Stomach (tissue), 9 donors: ENCODE data around the gene COA3. TPM values are rescaled to one million over a fixed set of nuclear protein-coding genes. Genes with fewer than 3 reads are reported as not detected.

ENCODE experiments used
- DNase-seq, 2 donors: peaks; one replicate each; pipeline versions ENCODE4 v3.0.0 to v3.0.0-alpha.2; 2013 to 2019
- H3K27ac ChIP-seq, 5 donors: fragments of 200-600 bp in 4 of 5; sonication (generic) in 4 of 5; one replicate each; pipeline ENCODE4 v1.5.1; 2013 to 2019; ENCODE audit warnings: mild to moderate bottlenecking in 1 of 5, moderate library complexity in 1 of 5
- H3K27me3 ChIP-seq, 3 donors: fragments of 200-600 bp; sonication (generic); one replicate each; pipeline ENCODE4 v1.5.1; 2017 to 2019; ENCODE audit warnings: mixed run types in 1 of 3
- H3K36me3 ChIP-seq, 4 donors: fragments of 200-600 bp; sonication (generic); 1 replicate in 3 of 4; 2 replicates in 1 of 4; pipeline ENCODE4 v1.5.1; 2016 to 2019
- H3K4me1 ChIP-seq, 4 donors: fragments of 200-600 bp; sonication (generic); one replicate each; pipeline ENCODE4 v1.5.1; 2016 to 2019
- H3K4me3 ChIP-seq, 4 donors: fragments of 200-600 bp; sonication (generic) in 3 of 4; one replicate each; pipeline ENCODE4 v1.5.1; 2016 to 2019; ENCODE audit warnings: mild to moderate bottlenecking in 1 of 4
- H3K9me3 ChIP-seq, 4 donors: fragments of 200-600 bp; sonication (generic); one replicate each; pipeline ENCODE4 v1.5.1; 2016 to 2019
- EP300 ChIP-seq: sonication (generic); formaldehyde crosslinking; IDR thresholded peaks from one replicate; pipeline ENCODE4 v1.6.1; 2017; ENCODE audit warnings: antibody characterized with exemption
- POLR2A ChIP-seq, 4 donors: fragments of 450-650 bp; IDR thresholded peaks; one replicate each; pipeline ENCODE4 v1.6.1; 2016; ENCODE audit warnings: antibody characterized with exemption in 4 of 4, control low read depth in 2 of 4, mild to moderate bottlenecking in 1 of 4, moderate library complexity in 1 of 4
- POLR2AphosphoS5 ChIP-seq, 3 donors: sonication (generic); formaldehyde crosslinking; IDR thresholded peaks; one replicate each; pipeline ENCODE4 v1.6.1; 2016; ENCODE audit warnings: antibody characterized with exemption in 3 of 3
- WGBS, 5 donors: extraction: QIAGEN DNeasy Blood & Tissue Kit in 3 of 5; methylation state at CpG; one replicate each; pipeline versions ENCODE4 v1.1.5 to v1.1.7; 2013 to 2018; 5-methylcytosine and 5-hydroxymethylcytosine counted together
- intact Hi-C: fragments of 100-400 bp; cut with DNase I; formaldehyde crosslinking; loops from one replicate; pipeline ENCODE4 v1.15.1; 2023; ENCODE audit warnings: low total_unique reads
- polyA plus RNA-seq, 3 donors: library from polyadenylated mRNA; stranded (reverse); fragments of 200-250 nt; gene quantifications; one replicate each; pipeline ENCODE4 v1.2.3, GENCODE V29; 2013
- total RNA-seq, 5 donors: library from RNA; depleted of rRNA; stranded (reverse); fragments of >200 nt; gene quantifications; one replicate each; pipeline versions ENCODE4 v1.1.0 to v1.2.3, GENCODE V29; 2014 to 2016
- TF ChIP-seq, protein P1 (sequence below), 7 experiments: fragments of 450-650 bp in 4 of 7; fragments of 200-600 bp in 3 of 7; sonication (generic) in 3 of 7; IDR thresholded peaks; one replicate each; pipeline ENCODE4 v1.5.1; 2016 to 2019; ENCODE audit warnings: antibody characterized with exemption in 7 of 7, control low read depth in 2 of 7, mild to moderate bottlenecking in 1 of 7
- donor health status: healthy with polysubstance abuse.
- donor health status: Bipolar disorder and iron deficiency.
- donor health status: healthy.

The COA3 gene
- total and polyA plus RNA-seq, 8 donors = 22.2 to 268 (median 152) TPM

DNA sequence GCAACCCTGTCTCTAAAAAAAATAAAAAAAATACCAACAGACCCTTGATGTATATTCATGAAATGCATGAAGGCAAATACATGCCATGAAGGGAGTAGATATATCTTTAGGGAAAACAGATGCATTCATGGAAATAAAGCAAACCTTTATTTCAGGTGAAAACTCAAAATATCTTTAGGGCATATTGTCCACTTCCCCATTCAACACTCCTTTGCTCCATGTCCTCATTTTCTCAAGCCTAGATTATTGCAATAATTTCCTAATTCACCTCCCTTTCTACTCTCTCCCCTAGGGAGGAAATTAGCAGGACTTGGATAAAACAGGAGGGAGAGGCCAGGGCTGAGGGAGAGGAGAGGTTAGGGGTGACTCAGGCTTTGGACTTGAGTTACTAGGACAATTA, 31.0 kb downstream of the COA3 start:
- intact Hi-C loops = no loop called here
- no peaks in the 10 kb centered on the region for H3K36me3 ChIP-seq
- H3K4me1 ChIP-seq = peaks cover 0 to 10% (median 7%) of the 10 kb centered on the region in 4 donors
- TF ChIP-seq, protein P1, sequence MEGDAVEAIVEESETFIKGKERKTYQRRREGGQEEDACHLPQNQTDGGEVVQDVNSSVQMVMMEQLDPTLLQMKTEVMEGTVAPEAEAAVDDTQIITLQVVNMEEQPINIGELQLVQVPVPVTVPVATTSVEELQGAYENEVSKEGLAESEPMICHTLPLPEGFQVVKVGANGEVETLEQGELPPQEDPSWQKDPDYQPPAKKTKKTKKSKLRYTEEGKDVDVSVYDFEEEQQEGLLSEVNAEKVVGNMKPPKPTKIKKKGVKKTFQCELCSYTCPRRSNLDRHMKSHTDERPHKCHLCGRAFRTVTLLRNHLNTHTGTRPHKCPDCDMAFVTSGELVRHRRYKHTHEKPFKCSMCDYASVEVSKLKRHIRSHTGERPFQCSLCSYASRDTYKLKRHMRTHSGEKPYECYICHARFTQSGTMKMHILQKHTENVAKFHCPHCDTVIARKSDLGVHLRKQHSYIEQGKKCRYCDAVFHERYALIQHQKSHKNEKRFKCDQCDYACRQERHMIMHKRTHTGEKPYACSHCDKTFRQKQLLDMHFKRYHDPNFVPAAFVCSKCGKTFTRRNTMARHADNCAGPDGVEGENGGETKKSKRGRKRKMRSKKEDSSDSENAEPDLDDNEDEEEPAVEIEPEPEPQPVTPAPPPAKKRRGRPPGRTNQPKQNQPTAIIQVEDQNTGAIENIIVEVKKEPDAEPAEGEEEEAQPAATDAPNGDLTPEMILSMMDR (IDR thresholded peaks at IDR 0.05) = no peak
- no peak for TF ChIP-seq EP300
- TF ChIP-seq POLR2AphosphoS5 (IDR thresholded peaks at IDR 0.05) = no peak
- TF ChIP-seq POLR2A (IDR thresholded peaks at IDR 0.05) = no peak
- peaks cover 0 to 12% (median 0%) of the 10 kb centered on the region in 3 donors for H3K27me3 ChIP-seq
- no peak overlapping the region for H3K27ac ChIP-seq
- DNase-seq = no peak
- no peak overlapping the region for H3K4me3 ChIP-seq
- no peaks in the 10 kb centered on the region for H3K9me3 ChIP-seq

DNA sequence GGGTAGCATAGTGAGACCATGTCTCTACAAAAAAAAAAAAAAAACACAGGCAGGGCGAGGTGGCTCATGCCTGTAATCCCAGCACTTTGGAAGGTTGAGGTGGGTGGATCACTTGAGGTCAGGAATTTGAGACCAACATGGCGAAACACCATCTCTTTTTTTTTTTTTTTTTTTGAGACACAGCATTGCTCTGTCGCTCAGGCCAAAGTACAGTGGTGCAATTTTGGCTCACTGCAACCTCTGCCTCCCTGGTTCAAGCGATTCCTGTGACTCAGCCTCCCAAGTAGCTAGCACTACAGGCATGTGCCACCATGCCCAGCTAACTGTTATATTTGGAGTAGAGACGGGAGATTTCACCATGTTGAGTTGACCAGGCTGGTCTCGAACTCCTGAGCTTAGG, 32.4 kb downstream of the COA3 start:
- WGBS, 5 donors = 79 to 91% (median 88%) methylated on average over 6 of the region's 6 CpGs
- H3K27me3 ChIP-seq = peaks cover 0 to 26% (median 11%) of the 10 kb centered on the region in 3 donors
- H3K4me3 ChIP-seq = no peak overlapping the region
- TF ChIP-seq POLR2AphosphoS5 (IDR thresholded peaks at IDR 0.05) (no peak), POLR2A (IDR thresholded peaks at IDR 0.05) (no peak), EP300 (no peak)
- TF ChIP-seq, protein P1 (IDR thresholded peaks at IDR 0.05) = no peak
- intact Hi-C loops = no loop called here
- peaks cover 6 to 15% (median 13%) of the 10 kb centered on the region in 4 donors for H3K4me1 ChIP-seq
- H3K36me3 ChIP-seq = no peaks in the 10 kb centered on the region
- DNase-seq = no peak
- no peaks in the 10 kb centered on the region for H3K9me3 ChIP-seq
- H3K27ac ChIP-seq = no peak overlapping the region

DNA sequence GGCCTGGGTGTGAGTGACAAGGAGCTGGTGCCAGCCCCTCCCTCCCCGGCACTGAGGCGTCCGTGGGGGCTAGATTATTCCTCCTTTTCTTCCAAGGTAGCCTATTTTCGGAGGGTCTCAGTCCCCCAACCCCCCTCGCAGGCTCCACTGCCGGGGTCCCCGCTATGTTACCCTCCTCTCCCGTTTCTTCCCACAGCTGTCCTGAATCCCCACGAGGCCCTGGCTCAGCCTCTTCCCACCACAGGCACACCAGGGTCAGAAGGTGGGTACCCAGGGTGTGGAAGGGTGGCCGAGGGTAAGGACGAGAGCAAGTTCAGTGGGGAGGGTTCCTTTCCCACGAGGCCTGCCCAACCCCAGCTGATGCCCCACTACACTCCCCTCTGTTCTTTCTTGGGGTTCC, 36.9 kb downstream of the COA3 start:
- no peaks in the 10 kb centered on the region for H3K36me3 ChIP-seq

DNA sequence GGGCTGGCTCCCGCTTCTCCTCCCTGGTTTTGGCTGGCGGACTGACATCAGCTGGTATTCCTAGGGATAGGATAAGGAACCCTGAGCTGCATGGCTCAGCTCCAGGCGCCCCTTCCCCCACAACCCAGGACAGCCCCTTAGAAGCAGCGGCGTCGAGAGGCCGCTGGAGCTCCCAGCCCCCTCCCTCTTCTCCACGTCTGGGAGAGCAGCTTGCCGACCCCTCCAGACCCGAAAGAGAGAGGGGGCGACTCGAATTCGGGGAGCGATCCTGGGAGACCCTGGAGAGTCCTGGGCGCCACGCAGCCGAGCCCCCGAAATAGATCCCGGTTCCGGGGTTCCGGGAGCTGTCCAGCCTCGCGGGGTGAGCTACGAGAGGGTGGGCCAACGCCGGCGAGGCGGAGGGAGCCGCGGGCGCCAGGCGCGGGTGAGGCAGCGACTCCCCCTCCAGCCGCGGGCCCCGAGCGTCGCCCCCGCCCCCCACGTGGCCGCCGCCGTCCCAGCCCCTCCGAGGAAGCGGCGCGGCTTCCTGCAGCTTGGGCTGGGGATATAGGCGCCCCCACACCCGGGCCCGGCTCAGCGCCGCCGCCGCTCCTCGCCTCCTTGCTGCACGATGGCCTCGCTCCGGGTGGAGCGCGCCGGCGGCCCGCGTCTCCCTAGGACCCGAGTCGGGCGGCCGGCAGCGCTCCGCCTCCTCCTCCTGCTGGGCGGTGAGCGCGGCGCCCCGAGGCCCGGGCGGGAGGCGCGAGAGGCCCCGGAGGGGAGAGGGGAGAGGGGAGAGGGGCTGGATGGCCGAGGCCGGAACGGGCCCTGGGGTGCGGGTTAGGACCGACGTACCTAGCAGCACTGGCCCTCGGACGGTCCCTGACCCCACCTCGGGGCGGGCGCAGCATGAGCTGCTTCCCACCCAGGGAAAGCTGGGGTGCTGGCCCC, 37.6 kb downstream of the COA3 start, which contains the start of gene RAMP2:
TSS of gene RAMP2 (plus strand) at position 576 of the 930 bp plus-strand sequence. CDS start at position 611, 35 bp downstream.
- peaks cover 0 to 41% (median 19%) of the 10 kb centered on the region in 3 donors for H3K27me3 ChIP-seq
- H3K4me1 ChIP-seq = peaks cover 18 to 30% (median 24%) of the 10 kb centered on the region in 4 donors
- H3K36me3 ChIP-seq = no peaks in the 10 kb centered on the region
- WGBS, 5 donors = 2 to 7% (median 5%) methylated on average over 35 to 90 of the region's 92 CpGs
- TF ChIP-seq POLR2AphosphoS5 (IDR thresholded peaks at IDR 0.05) = no peak
- no peak for TF ChIP-seq EP300
- TF ChIP-seq POLR2A (IDR thresholded peaks at IDR 0.05) = no peak
- TF ChIP-seq, protein P1 (IDR thresholded peaks at IDR 0.05) = no peak
- intact Hi-C loops = no loop called here
- peak within 1 kb of the TSS; percentile 23 to 73 (median 71) for H3K27ac ChIP-seq
- H3K4me3 ChIP-seq = peak within 1 kb of the TSS; percentile 55 to 58 (median 57)
- DNase-seq = peak; percentile 39 to 83
- no peaks in the 10 kb centered on the region for H3K9me3 ChIP-seq

More for the DNA sequence above, 36.9 kb downstream of the COA3 start:
- Histone ChIP-seq H3K4me3 (peak overlapping the region; percentile 55 to 58 (median 57)), H3K9me3 (no peaks in the 10 kb centered on the region), H3K4me1 (peaks cover 18 to 30% (median 24%) of the 10 kb centered on the region in 4 donors), H3K27me3 (peaks cover 0 to 46% (median 19%) of the 10 kb centered on the region in 3 donors), H3K27ac (peak overlapping the region in 4 of 5 donors; percentile 52 to 73 (median 72))
- TF ChIP-seq POLR2AphosphoS5 (IDR thresholded peaks at IDR 0.05) (no peak), EP300 (no peak), POLR2A (IDR thresholded peaks at IDR 0.05) (no peak)
- TF ChIP-seq, protein P1 (IDR thresholded peaks at IDR 0.05) = no peak
- WGBS, 5 donors = 34 to 59% (median 46%) methylated on average over 12 of the region's 12 CpGs
- no peak for DNase-seq
- intact Hi-C loops = no loop called here
